Esophagus (tissue), 2 donors: ENCODE measurements around the gene MTRF1L. TPM values are rescaled to one million over a fixed set of nuclear protein-coding genes. Genes with fewer than 3 reads are reported as not detected.

Experiments
- H3K27ac ChIP-seq, 2 donors: one replicate each; pipeline ENCODE4 v1.5.1; 2013; ENCODE audit warnings: low read depth in 2 of 2, mild to moderate bottlenecking in 2 of 2, inconsistent platforms in 1 of 2, low read length in 1 of 2, moderate library complexity in 1 of 2
- H3K27me3 ChIP-seq, 2 donors: one replicate each; pipeline ENCODE4 v1.6.1; 2013; ENCODE audit warnings: low read length in 2 of 2, control low read depth in 1 of 2, mild to moderate bottlenecking in 1 of 2; ENCODE audit not compliant: insufficient read depth in 2 of 2, control insufficient read depth in 1 of 2
- H3K36me3 ChIP-seq, 2 donors: one replicate each; pipeline ENCODE4 v1.6.1; 2013; ENCODE audit warnings: low read length in 1 of 2; ENCODE audit not compliant: control insufficient read depth in 2 of 2, insufficient read depth in 2 of 2
- H3K4me1 ChIP-seq, 2 donors: one replicate each; pipeline ENCODE4 v1.6.1; 2013; ENCODE audit warnings: low read length in 1 of 2; ENCODE audit not compliant: control insufficient read depth in 2 of 2, insufficient read depth in 2 of 2
- H3K4me3 ChIP-seq, 2 donors: one replicate each; pipeline ENCODE4 v1.5.1; 2013; ENCODE audit warnings: low read length in 2 of 2, mild to moderate bottlenecking in 2 of 2, low read depth in 1 of 2, moderate library complexity in 1 of 2
- H3K9me3 ChIP-seq, 2 donors: one replicate each; pipeline ENCODE4 v1.6.1; 2013; ENCODE audit warnings: mild to moderate bottlenecking in 2 of 2, low read depth in 1 of 2, low read length in 1 of 2, moderate library complexity in 1 of 2; ENCODE audit not compliant: control insufficient read depth in 2 of 2, insufficient read depth in 1 of 2
- polyA plus RNA-seq, 2 donors: library from polyadenylated mRNA; stranded (reverse); fragments of 200-250 nt; gene quantifications; one replicate each; pipeline ENCODE4 v1.2.3, GENCODE V29; 2013
- donor health status: healthy with polysubstance abuse.
- donor health status: Bipolar disorder and iron deficiency.

MTRF1L gene
- polyA plus RNA-seq, 2 donors = 6.4 to 7.8 TPM

- Histone ChIP-seq H3K36me3 (no peaks in the 10 kb centered on the region), H3K27me3 (no peaks in the 10 kb centered on the region), H3K4me3 (no peak overlapping the region), H3K4me1 (no peaks in the 10 kb centered on the region), H3K9me3 (no peaks in the 10 kb centered on the region), H3K27ac (no peak overlapping the region)
Measured at GRCh38 chr6:152941746-152942145, 60.8 kb downstream of the MTRF1L start.

Other genes starting within 250 kb of the MTRF1L start
- gene FBXO5, start 19.7 kb downstream of the MTRF1L start, polyA plus RNA-seq = 1 to 10 TPM; 1.2 to 4.8 TPM
- 1 to 10 TPM; 1.1 to 4.1 TPM for gene RGS17, start 128.6 kb upstream of the MTRF1L start, polyA plus RNA-seq